Limb (tissue), 2 donors: ENCODE measurements around the gene ABCB6.
A peak's percentile ranks its signal among the peaks of the same experiment; 100 is the strongest.

Experiments used
- DNase-seq, 2 donors: peaks; one replicate each; pipeline ENCODE4 v3.0.0-alpha.2; 2016; ENCODE audit errors: extremely low spot score in 2 of 2

Gene ABCB6

DNA sequence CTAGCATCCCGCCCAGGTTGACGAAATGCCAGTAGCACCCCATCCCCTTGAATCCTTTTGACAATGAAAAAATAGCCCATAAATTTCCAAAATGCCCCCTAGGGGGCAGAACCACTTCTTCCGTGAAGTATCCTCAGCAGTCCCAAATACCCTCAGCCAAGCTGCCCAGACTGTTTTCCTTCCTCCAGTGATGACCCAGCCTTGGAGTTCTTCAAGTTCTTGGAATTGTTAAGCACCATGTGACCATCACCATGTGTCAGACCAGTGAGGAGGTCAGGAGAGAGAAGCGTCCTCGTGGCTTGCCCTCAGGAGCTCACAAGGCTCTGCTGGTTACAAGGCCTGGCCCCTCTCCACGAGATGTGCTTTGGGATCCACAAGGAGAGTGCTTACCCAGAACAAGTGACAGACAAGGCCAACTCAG lies 47.5 kb downstream of the ABCB6 start:
- DNase-seq, result peak in 1 of 2 donors; percentile 8

DNA sequence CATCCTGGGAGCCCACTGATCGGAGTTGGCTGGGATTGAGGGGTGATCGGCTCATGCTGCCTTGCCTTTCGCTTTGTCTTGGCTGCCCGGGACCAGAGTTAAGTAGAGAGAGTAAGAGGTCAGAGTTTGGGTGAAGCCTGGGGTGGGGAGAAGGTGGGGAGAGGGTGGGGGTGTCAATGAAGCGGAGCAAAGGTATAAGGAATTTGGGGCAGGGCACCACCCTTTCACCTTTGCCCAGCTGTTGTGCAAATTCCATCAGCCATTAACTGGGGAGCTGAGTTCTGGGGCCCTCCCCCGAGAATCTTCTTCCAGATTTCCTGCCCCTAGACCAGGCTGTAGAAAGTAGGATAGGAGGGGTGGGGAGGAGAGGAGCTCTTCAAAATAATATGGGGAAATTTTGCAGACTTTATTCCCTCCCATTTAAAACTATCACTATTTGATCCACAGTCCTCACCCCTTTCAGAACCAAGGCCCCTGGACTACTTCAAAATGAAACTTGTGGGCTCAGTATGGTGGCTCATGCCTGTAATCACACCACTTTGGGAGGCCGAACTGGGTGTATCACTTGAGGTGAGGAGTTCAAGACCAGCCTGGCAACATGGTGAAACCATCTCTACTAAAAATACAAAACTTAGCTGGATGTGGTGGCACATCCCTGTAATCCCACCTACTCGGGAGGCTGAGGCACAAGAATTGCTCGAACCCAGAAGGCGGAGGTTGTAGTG lies 48.7 kb downstream of the ABCB6 start, which contains the start of gene SLC23A3:
Gene SLC23A3, minus strand, starts transcription at position 100 of the 725 bp plus-strand sequence. Its CDS starts 45 bp downstream, at position 55.
- DNase-seq, result no peak

DNA sequence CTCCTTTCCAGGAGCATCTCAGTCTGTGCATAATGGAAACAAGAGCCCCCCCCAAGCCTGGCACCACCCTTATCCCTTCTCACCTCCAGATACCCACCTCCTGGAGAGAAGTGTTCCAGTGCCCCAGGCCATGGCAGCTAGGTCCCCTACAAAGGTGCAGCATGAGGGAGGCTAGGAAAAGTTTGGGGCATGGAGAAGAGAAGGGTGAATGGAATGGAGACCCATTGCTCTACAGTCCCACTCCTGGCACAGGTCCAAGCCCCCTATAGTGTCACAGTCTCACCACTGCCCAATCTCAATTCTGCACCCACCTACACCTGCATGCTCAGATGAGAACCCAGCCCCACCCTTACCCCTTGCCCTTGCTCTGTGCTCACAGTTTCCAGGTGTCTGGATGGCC lies 49.8 kb downstream of the ABCB6 start:
- DNase-seq, result no peak

- DNase-seq, result no peak
These were observed 50.2 kb downstream of the ABCB6 start for GRCh38 chr2:219168526-219168925.

DNA sequence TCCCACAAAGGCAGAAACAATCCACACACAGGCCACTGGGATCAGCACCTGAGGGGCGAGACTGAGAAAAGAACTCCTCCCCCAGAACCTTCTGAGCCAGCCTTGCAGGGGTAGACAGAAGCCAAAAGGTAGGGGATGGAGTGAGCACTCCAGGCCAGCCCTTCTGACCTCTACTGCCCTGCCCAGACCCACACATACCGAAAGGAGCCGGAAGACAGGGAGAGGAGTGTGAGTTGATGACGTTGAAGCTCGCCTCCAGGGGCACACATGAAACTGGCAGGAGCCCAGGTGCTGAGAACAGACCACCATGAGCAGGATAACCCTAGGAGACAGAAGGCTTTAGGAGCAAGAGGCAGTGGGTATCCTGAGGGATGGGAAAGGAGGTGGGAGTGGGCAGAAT lies 50.8 kb downstream of the ABCB6 start:
- DNase-seq, result no peak

- no peak for DNase-seq
These were observed 53.5 kb downstream of the ABCB6 start for GRCh38 chr2:219165058-219165911.

DNA sequence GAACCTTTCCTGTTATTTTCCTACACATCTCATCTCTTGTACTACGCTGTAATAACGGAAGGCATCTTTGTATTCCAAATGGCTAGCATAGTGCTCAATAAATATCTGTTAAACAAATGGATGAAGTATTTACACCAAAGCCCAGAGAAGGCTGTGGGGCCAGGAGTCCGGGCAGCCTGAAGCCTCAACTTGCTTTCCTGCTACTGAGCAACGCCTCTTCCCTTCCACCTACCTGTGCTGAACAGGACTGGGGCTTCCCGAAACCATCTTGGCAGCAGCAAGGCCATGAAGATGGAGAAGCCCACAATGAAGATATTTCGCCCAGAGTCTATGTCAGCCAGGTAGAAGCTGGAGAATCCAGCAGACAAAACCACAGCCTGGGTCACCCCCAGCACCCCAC lies 55.6 kb downstream of the ABCB6 start:
- no peak for DNase-seq

- DNase-seq, result no peak
These were observed 57.7 kb downstream of the ABCB6 start for GRCh38 chr2:219161097-219161496.

- peak; percentile 90 to 97 for DNase-seq
These were observed 58.4 kb downstream of the ABCB6 start, which contains the start of gene NHEJ1 for GRCh38 chr2:219160186-219161017. Gene NHEJ1 (minus strand): TSS chr2:219160815. CDS start chr2:219158362, 2,453 bp downstream.
